Neuronal stem cell (in vitro differentiated cells): Measurements from ENCODE around the gene HTD2.

Experiments used
- DNase-seq: peaks from one replicate; pipeline ENCODE4 v3.0.0-alpha.2; 2013; ENCODE audit warnings: low spot score
- H2AFZ ChIP-seq: one replicate; pipeline ENCODE4 v1.6.1; 2013; ENCODE audit warnings: mild to moderate bottlenecking, low read length, inconsistent platforms
- H2AK5ac ChIP-seq: 2 replicates; pipeline ENCODE4 v1.6.1; 2013; ENCODE audit warnings: low read depth, mild to moderate bottlenecking, inconsistent platforms, low read length, moderate library complexity, mixed read lengths
- H2BK120ac ChIP-seq: 2 replicates; pipeline ENCODE4 v1.6.1; 2013; ENCODE audit warnings: low read depth, mild to moderate bottlenecking, inconsistent platforms, low read length, moderate library complexity, mixed read lengths
- H2BK12ac ChIP-seq: one replicate; pipeline ENCODE4 v1.6.1; 2013; ENCODE audit warnings: low read length, inconsistent platforms
- H2BK15ac ChIP-seq: 2 replicates; pipeline ENCODE4 v1.6.1; 2013; ENCODE audit warnings: mild to moderate bottlenecking, low read length, inconsistent platforms, mixed read lengths
- H2BK5ac ChIP-seq: one replicate; pipeline ENCODE4 v1.6.1; 2013; ENCODE audit warnings: inconsistent platforms, mild to moderate bottlenecking, low read length, moderate library complexity
- H3K14ac ChIP-seq: one replicate; pipeline ENCODE4 v1.6.1; 2013; ENCODE audit warnings: low read length, inconsistent platforms
- H3K18ac ChIP-seq: 2 replicates; pipeline ENCODE4 v1.6.1; 2013; ENCODE audit warnings: low read length, inconsistent platforms
- H3K23ac ChIP-seq: 2 replicates; pipeline ENCODE4 v1.6.1; 2013; ENCODE audit warnings: low read depth, mild to moderate bottlenecking, mixed read lengths, low read length, inconsistent platforms; ENCODE audit not compliant: poor library complexity
- H3K27ac ChIP-seq: replicated peaks from 3 replicates; pipeline ENCODE4 v1.5.1; 2013; ENCODE audit warnings: low read length, inconsistent platforms
- H3K27me3 ChIP-seq, 3 experiments: 2 replicates each; pipeline ENCODE4 v1.6.1; 2013; ENCODE audit warnings: low read length in 3 of 3, mild to moderate bottlenecking in 2 of 3, inconsistent platforms in 1 of 3, low read depth in 1 of 3, mixed read lengths in 1 of 3, moderate library complexity in 1 of 3; ENCODE audit not compliant: control insufficient read depth in 3 of 3, insufficient read depth in 3 of 3
- H3K36me3 ChIP-seq, 2 donors: replicated peaks in 1 of 2; 2 replicates each; pipeline ENCODE4 v1.6.1; 2013; ENCODE audit warnings: low read length in 2 of 2; ENCODE audit not compliant: control insufficient read depth in 2 of 2, insufficient read depth in 2 of 2
- H3K4ac ChIP-seq: 2 replicates; pipeline ENCODE4 v1.6.1; 2013; ENCODE audit warnings: inconsistent platforms, mild to moderate bottlenecking, low read length, moderate library complexity
- H3K4me1 ChIP-seq, 2 donors: 1 replicate in 1 of 2; 2 replicates in 1 of 2; pipeline ENCODE4 v1.6.1; 2013; ENCODE audit warnings: low read length in 2 of 2, low read depth in 1 of 2; ENCODE audit not compliant: control insufficient read depth in 2 of 2, insufficient read depth in 1 of 2
- H3K4me2 ChIP-seq: one replicate; pipeline ENCODE4 v1.6.1; 2013; ENCODE audit warnings: mild to moderate bottlenecking, low read length, inconsistent platforms; ENCODE audit not compliant: insufficient read depth, poor library complexity, severe bottlenecking
- H3K4me3 ChIP-seq, 2 donors: 2 replicates each; pipeline ENCODE4 v1.5.1; 2013; ENCODE audit warnings: low read length in 2 of 2, mild to moderate bottlenecking in 2 of 2, inconsistent platforms in 1 of 2, moderate library complexity in 1 of 2
- H3K79me1 ChIP-seq: one replicate; pipeline ENCODE4 v1.6.1; 2013; ENCODE audit warnings: low read depth, mild to moderate bottlenecking, inconsistent platforms, low read length, moderate library complexity
- H3K9ac ChIP-seq: one replicate; pipeline ENCODE4 v1.6.1; 2013; ENCODE audit warnings: mild to moderate bottlenecking, low read depth, low read length, inconsistent platforms; ENCODE audit not compliant: poor library complexity
- H3K9me3 ChIP-seq, 2 donors: replicated peaks in 1 of 2; 2 replicates each; pipeline versions ENCODE3 to v1.6.1; 2013; ENCODE audit warnings: low read length in 2 of 2, mild to moderate bottlenecking in 2 of 2, inconsistent platforms in 1 of 2, low read depth in 1 of 2, mixed read lengths in 1 of 2, moderate library complexity in 1 of 2; ENCODE audit not compliant: control insufficient read depth in 2 of 2, insufficient read depth in 1 of 2
- H4K8ac ChIP-seq: one replicate; pipeline ENCODE4 v1.6.1; 2013; ENCODE audit warnings: low read depth, mild to moderate bottlenecking, inconsistent platforms, low read length, moderate library complexity
- H4K91ac ChIP-seq: one replicate; pipeline ENCODE4 v1.6.1; 2013; ENCODE audit warnings: low read length, low read depth, mild to moderate bottlenecking, inconsistent platforms; ENCODE audit not compliant: poor library complexity
- WGBS, 2 donors: extraction: QIAGEN DNeasy Blood & Tissue Kit; methylation state at CpG; one replicate each; pipeline ENCODE4 v1.1.7; 2013; ENCODE audit warnings: missing lambda C conversion rate in 2 of 2, mixed read lengths in 1 of 2; ENCODE audit not compliant: insufficient read length in 2 of 2, insufficient replicate concordance in 1 of 2; ENCODE audit errors: extremely low coverage in 2 of 2; 5-methylcytosine and 5-hydroxymethylcytosine counted together

The HTD2 gene

DNA sequence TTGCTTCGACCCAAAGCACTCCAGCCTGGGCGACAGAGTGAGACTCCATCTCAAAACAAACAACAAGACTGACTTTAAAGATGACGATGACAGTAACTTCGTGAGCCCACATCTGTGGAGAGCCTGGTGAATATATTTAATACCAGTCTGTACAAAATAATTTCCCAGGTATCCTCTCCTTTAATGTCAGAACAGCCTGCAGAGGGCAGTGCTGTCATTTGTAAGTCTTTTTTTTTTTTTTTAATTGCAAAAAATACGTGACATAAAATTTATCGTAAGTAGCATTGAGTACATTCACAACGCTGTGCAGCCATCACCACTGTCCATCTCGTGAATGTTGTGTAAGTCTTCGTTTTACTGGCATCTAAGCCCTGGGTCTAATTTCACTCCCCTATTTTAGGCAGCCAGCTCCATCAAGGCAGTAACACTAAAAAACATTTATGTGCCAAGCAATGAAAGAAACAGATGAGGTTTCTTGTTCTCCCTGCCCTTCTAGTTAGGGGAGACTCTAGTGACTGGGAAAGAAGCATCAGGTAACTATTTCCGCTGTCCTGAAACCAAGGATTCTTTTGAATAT, 1.4 kb downstream of the HTD2 start:
- Histone ChIP-seq H2BK15ac (no peak overlapping the region), H3K23ac (no peak overlapping the region), H3K9ac (no peak overlapping the region), H3K36me3 (peaks cover 15 to 52% of the 10 kb centered on the region in 2 donors), H3K4me3 (peak overlapping the region in 1 of 2 donors; percentile 75), H4K91ac (no peak overlapping the region), H2BK12ac (no peak overlapping the region), H2BK5ac (no peak overlapping the region), H3K27me3 (no peaks in the 10 kb centered on the region), H2BK120ac (no peak overlapping the region), H3K14ac (no peak overlapping the region), H3K4me1 (peaks cover 6% of the 10 kb centered on the region in 2 donors), H3K9me3 (no peaks in the 10 kb centered on the region), H3K4ac (no peak overlapping the region), H3K4me2 (peak overlapping the region; percentile 85), H2AK5ac (no peak overlapping the region), H4K8ac (no peak overlapping the region), H3K79me1 (peaks cover 5% of the 10 kb centered on the region), H2AFZ (no peak overlapping the region), H3K18ac (no peak overlapping the region), H3K27ac (no peak overlapping the region)
- WGBS, 2 donors: no CpG with 5 or more reads among the region's 10 CpGs
- no peak for DNase-seq

DNA sequence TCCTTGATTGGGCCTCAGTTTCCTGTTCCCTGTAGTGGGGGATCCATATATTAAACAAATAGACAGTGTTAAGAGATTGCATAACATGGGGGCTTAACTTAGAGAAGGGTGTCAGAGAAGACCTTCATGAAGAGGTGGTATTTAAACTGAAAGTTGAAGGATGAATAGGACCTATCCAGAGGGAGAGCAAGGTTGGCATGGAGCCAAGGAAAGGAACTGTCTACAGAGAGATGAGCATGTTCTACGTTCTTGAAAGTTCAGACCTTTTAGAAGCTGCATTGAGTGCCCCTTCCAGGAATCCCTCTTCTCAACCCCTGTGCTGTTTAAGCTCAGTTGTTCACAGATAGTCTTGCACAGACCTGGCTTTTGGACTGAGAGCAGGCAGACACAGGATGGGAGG, 2.4 kb downstream of the HTD2 start:
- Histone ChIP-seq H3K36me3 (peaks cover 19 to 62% of the 10 kb centered on the region in 2 donors), H2BK120ac (no peak overlapping the region), H3K4me2 (no peak overlapping the region), H3K4ac (no peak overlapping the region), H2AFZ (no peak overlapping the region), H3K14ac (no peak overlapping the region), H3K27ac (no peak overlapping the region), H2BK15ac (no peak overlapping the region), H2AK5ac (no peak overlapping the region), H3K4me3 (no peak overlapping the region), H3K23ac (no peak overlapping the region), H2BK12ac (no peak overlapping the region), H3K9me3 (no peaks in the 10 kb centered on the region), H3K18ac (no peak overlapping the region), H4K91ac (no peak overlapping the region), H3K27me3 (no peaks in the 10 kb centered on the region), H3K79me1 (peaks cover 5% of the 10 kb centered on the region), H2BK5ac (no peak overlapping the region), H3K9ac (no peak overlapping the region), H3K4me1 (peaks cover 6% of the 10 kb centered on the region in 2 donors), H4K8ac (no peak overlapping the region)
- no CpG with 5 or more reads among the region's 1 CpG for whole genome bisulfite sequencing, 2 donors
- no peak for DNase-seq

DNA sequence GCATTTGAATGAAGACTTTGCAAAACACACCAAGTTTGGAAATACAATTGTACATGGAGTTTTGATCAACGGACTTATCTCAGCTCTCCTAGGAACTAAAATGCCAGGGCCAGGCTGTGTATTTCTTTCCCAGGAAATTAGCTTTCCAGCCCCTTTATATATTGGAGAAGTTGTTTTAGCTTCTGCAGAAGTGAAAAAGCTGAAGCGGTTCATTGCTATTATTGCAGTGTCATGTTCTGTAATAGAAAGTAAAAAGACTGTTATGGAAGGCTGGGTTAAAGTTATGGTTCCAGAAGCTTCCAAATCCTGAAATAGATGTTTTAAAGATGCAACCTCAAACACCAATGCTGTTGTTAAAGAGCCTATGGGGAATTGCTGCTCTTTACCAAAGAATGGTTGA, 11.5 kb downstream of the HTD2 start:
- Histone ChIP-seq H2BK12ac (no peak overlapping the region), H3K36me3 (peaks cover 22 to 80% of the 10 kb centered on the region in 2 donors), H3K9me3 (no peaks in the 10 kb centered on the region), H3K4me2 (no peak overlapping the region), H3K4ac (no peak overlapping the region), H3K27me3 (no peaks in the 10 kb centered on the region), H2BK15ac (no peak overlapping the region), H3K4me1 (no peaks in the 10 kb centered on the region), H3K4me3 (no peak overlapping the region), H2BK120ac (no peak overlapping the region), H3K14ac (no peak overlapping the region), H3K9ac (no peak overlapping the region), H2BK5ac (no peak overlapping the region), H3K23ac (no peak overlapping the region), H3K79me1 (no peaks in the 10 kb centered on the region), H4K8ac (no peak overlapping the region), H3K18ac (no peak overlapping the region), H2AFZ (no peak overlapping the region), H3K27ac (no peak overlapping the region), H4K91ac (no peak overlapping the region), H2AK5ac (no peak overlapping the region)
- no CpG with 5 or more reads among the region's 2 CpGs for WGBS, 2 donors
- no peak for DNase-seq

DNA sequence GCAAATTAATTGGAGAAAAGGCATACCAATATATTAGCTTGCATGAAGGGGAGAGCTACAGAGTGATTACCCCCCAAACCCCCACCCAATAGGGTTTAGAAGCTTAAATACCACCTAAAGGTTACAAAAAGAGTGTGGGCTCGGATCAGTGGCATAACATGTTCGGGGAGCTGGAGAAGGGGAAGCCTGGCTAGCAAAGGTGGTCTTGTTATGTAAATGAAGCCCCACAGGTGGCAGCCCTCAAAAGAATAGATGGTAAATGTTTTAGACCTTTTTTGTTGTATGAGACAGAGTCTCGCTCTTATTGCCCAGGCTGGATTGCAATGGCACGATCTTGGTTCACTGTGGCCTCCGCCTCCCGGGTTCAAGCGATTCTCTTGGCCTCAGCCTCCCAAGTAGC, 15.5 kb downstream of the HTD2 start:
- Histone ChIP-seq H2BK120ac (no peak overlapping the region), H3K4ac (no peak overlapping the region), H3K4me1 (no peaks in the 10 kb centered on the region), H3K9me3 (no peaks in the 10 kb centered on the region), H3K27me3 (no peaks in the 10 kb centered on the region), H2AK5ac (no peak overlapping the region), H2AFZ (no peak overlapping the region), H2BK15ac (no peak overlapping the region), H3K23ac (no peak overlapping the region), H2BK12ac (no peak overlapping the region), H3K4me2 (no peak overlapping the region), H4K8ac (no peak overlapping the region), H3K27ac (no peak overlapping the region), H3K4me3 (no peak overlapping the region), H3K9ac (no peak overlapping the region), H3K14ac (no peak overlapping the region), H4K91ac (no peak overlapping the region), H3K79me1 (no peaks in the 10 kb centered on the region), H2BK5ac (no peak overlapping the region), H3K18ac (no peak overlapping the region), H3K36me3 (peaks cover 11 to 42% of the 10 kb centered on the region in 2 donors)
- DNase-seq: no peak
- no CpG with 5 or more reads among the region's 7 CpGs for WGBS, 2 donors
